ENCODE measurements around the gene RTKN. TPM values are rescaled to one million over a fixed set of nuclear protein-coding genes. Genes with fewer than 3 reads are reported as not detected.

The RTKN gene
- total and polyA plus RNA-seq, 9 of the 15 experiments (the other 6 are each of a cell fraction or from before 2014, with no cell fraction given), result 0.14 to 6.9 (median 3.6) TPM

DNA sequence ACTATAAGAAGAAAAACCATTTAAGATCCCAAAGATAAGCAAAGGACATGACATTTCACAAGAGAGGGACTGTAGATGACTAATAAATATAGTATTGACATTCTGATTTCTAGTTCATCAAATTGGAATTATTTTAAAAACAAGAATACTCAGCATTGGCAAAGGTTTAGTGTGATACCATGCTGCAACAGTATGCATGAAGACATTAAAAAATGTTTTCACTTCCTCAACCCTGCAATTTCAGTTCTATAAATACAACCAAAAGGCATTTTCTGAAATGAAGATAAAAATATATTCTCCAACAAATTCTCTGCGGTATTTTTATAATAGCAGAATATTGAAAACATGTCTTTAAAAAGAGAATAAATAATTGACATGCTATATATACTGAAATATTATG lies 22.4 kb downstream of the RTKN start:
- H3K79me2 ChIP-seq (ENCODE audit: control insufficient read depth, insufficient read depth, low read length), result no peaks in the 10 kb centered on the region
- H3K4me2 ChIP-seq (ENCODE audit: insufficient read depth, low read length), result no peak overlapping the region
- intact Hi-C loops (cut with micrococcal nuclease) (no loop called here), in situ Hi-C loops (cut with MboI) (no loop called here)
- TF ChIP-seq, protein P1, sequence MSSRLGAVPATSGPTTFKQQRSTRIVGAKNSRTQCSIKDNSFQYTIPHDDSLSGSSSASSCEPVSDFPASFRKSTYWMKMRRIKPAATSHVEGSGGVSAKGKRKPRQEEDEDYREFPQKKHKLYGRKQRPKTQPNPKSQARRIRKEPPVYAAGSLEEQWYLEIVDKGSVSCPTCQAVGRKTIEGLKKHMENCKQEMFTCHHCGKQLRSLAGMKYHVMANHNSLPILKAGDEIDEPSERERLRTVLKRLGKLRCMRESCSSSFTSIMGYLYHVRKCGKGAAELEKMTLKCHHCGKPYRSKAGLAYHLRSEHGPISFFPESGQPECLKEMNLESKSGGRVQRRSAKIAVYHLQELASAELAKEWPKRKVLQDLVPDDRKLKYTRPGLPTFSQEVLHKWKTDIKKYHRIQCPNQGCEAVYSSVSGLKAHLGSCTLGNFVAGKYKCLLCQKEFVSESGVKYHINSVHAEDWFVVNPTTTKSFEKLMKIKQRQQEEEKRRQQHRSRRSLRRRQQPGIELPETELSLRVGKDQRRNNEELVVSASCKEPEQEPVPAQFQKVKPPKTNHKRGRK (tag; IDR thresholded peaks at IDR 0.05), result peak; percentile 14; the same call in 1 of the 2 replicates
- TF ChIP-seq ZKSCAN3 (CRISPR knock-in tag; IDR thresholded peaks at IDR 0.05), result no peak
- H3K4me1 ChIP-seq (replicated peaks in 1 of 2; ENCODE audit: control insufficient read depth in 2 of 2, insufficient read depth in 2 of 2, low read length in 2 of 2), result peaks cover 5 to 38% of the 10 kb centered on the region in 2 experiments; a peak in 4 of 5 replicates
- H3K36me3 ChIP-seq (ENCODE audit: control insufficient read depth, insufficient read depth, low read length), result no peaks in the 10 kb centered on the region
- CTCF ChIA-PET (ENCODE audit: low intra/inter-chr PET ratio), result no interaction called here
- H3K9ac ChIP-seq (ENCODE audit: insufficient read depth in 1 of 2, low read depth in 2 of 2, low read length in 2 of 2), result no peak overlapping the region
- H3K27me3 ChIP-seq (ENCODE audit: control insufficient read depth in 2 of 2, insufficient read depth in 2 of 2, low read length in 2 of 2), result peaks cover 4 to 27% of the 10 kb centered on the region in 2 experiments; a peak in 4 of 5 replicates
- WGBS (ENCODE audit: insufficient coverage, low coverage, missing lambda C conversion rate), result 30% methylated on average over 1 of the region's 1 CpG
- no peaks in the 10 kb centered on the region for H3K9me1 ChIP-seq (ENCODE audit: control insufficient read depth, insufficient read depth, low read length)
- DNase-seq (ENCODE audit: extremely low read depth in 1 of 4, low spot score in 3 of 4), result no peak
- H3K27ac ChIP-seq (ENCODE audit: extremely low read depth, low read depth, low read length), result no peak overlapping the region
- H3K4me3 ChIP-seq, result no peak overlapping the region
- POLR2A ChIA-PET, result interaction anchor here (0.6 kb wide), 1 partner anchor 13 kb away, joined by 4 read pairs; no protein-coding TSS in a partner anchor
- H2AFZ ChIP-seq (ENCODE audit: low read depth, low read length), result no peak overlapping the region
- no peak for FAIRE-seq
- no TSS peak for BruUV-seq (replicated peaks)
- ATAC-seq, result no peak
- no peaks in the 10 kb centered on the region for H3K9me3 ChIP-seq (replicated peaks; ENCODE audit: control insufficient read depth, insufficient read depth, low read depth, low read length)
- H4K20me1 ChIP-seq (replicated peaks; ENCODE audit: control insufficient read depth, insufficient read depth, low read length), result no peaks in the 10 kb centered on the region

DNA sequence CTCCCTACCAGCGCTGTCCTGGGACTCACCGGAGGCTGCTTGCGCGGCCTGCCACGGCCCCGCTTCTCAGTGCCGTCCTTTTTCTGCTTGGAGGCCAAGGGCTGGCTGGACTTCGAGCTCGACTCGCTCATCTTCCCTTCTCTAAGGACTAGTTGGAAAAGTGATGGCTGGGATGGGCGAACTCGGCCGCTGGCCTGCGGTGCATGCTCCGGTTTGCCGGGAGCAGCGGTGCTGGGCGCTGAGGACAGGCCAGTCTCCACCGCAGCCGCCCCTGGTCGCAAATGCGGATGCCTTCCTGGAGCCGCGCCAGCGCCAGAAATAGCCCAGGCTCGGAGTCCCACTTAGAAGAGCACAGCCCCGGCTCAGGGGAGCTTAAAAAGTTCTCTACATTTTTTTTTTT lies 23.4 kb downstream of the RTKN start:
- BruUV-seq (replicated peaks), result no TSS peak
- Histone ChIP-seq H3K9me3 (replicated peaks; ENCODE audit: control insufficient read depth, insufficient read depth, low read depth, low read length) (no peaks in the 10 kb centered on the region), H4K20me1 (replicated peaks; ENCODE audit: control insufficient read depth, insufficient read depth, low read length) (no peaks in the 10 kb centered on the region), H3K36me3 (ENCODE audit: control insufficient read depth, insufficient read depth, low read length) (no peaks in the 10 kb centered on the region), H3K4me1 (replicated peaks in 1 of 2; ENCODE audit: control insufficient read depth in 2 of 2, insufficient read depth in 2 of 2, low read length in 2 of 2) (peaks cover 5 to 40% of the 10 kb centered on the region in 2 experiments; a peak in 4 of 5 replicates), H3K27ac (ENCODE audit: extremely low read depth, low read depth, low read length) (no peak overlapping the region), H3K9me1 (ENCODE audit: control insufficient read depth, insufficient read depth, low read length) (no peaks in the 10 kb centered on the region), H3K79me2 (ENCODE audit: control insufficient read depth, insufficient read depth, low read length) (no peaks in the 10 kb centered on the region), H3K4me3 (no peak overlapping the region), H3K9ac (ENCODE audit: insufficient read depth in 1 of 2, low read depth in 2 of 2, low read length in 2 of 2) (peak overlapping the region in 1 of 2 experiments; percentile 76; a peak in 2 of 4 replicates), H3K27me3 (ENCODE audit: control insufficient read depth in 2 of 2, insufficient read depth in 2 of 2, low read length in 2 of 2) (peaks cover 4 to 29% of the 10 kb centered on the region in 2 experiments; a peak in 4 of 5 replicates), H3K4me2 (ENCODE audit: insufficient read depth, low read length) (no peak overlapping the region), H2AFZ (ENCODE audit: low read depth, low read length) (no peak overlapping the region)
- no peak for FAIRE-seq
- peak in 1 of 4 experiments; percentile 49 for DNase-seq (ENCODE audit: extremely low read depth in 1 of 4, low spot score in 3 of 4)
- WGBS (ENCODE audit: insufficient coverage, low coverage, missing lambda C conversion rate), result 21% methylated on average over 21 of the region's 27 CpGs
- in situ Hi-C loops (cut with MboI) (no loop called here), intact Hi-C loops (cut with micrococcal nuclease) (no loop called here)
- ChIA-PET CTCF (ENCODE audit: low intra/inter-chr PET ratio) (no interaction called here), POLR2A (no interaction called here)
- ATAC-seq, result no peak
- TF ChIP-seq SRSF3 (IDR thresholded peaks at IDR 0.05; ENCODE audit: insufficient read depth, low read length), result no peak
- TF ChIP-seq, protein P2, sequence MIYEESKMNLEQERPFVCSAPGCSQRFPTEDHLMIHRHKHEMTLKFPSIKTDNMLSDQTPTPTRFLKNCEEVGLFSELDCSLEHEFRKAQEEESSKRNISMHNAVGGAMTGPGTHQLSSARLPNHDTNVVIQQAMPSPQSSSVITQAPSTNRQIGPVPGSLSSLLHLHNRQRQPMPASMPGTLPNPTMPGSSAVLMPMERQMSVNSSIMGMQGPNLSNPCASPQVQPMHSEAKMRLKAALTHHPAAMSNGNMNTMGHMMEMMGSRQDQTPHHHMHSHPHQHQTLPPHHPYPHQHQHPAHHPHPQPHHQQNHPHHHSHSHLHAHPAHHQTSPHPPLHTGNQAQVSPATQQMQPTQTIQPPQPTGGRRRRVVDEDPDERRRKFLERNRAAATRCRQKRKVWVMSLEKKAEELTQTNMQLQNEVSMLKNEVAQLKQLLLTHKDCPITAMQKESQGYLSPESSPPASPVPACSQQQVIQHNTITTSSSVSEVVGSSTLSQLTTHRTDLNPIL (CRISPR knock-in tag; IDR thresholded peaks at IDR 0.05), result no peak
- TF ChIP-seq, protein P3, sequence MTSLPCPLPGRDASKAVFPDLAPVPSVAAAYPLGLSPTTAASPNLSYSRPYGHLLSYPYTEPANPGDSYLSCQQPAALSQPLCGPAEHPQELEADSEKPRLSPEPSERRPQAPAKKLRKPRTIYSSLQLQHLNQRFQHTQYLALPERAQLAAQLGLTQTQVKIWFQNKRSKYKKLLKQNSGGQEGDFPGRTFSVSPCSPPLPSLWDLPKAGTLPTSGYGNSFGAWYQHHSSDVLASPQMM (CRISPR knock-in tag; IDR thresholded peaks at IDR 0.05), result no peak
- no peak for TF ChIP-seq POLR3A (IDR thresholded peaks at IDR 0.05; ENCODE audit: borderline replicate concordance, extremely low read depth, insufficient read depth, insufficient read length)
- TF ChIP-seq NCOR1 (IDR thresholded peaks at IDR 0.05), result no peak
- TF ChIP-seq, protein P4, sequence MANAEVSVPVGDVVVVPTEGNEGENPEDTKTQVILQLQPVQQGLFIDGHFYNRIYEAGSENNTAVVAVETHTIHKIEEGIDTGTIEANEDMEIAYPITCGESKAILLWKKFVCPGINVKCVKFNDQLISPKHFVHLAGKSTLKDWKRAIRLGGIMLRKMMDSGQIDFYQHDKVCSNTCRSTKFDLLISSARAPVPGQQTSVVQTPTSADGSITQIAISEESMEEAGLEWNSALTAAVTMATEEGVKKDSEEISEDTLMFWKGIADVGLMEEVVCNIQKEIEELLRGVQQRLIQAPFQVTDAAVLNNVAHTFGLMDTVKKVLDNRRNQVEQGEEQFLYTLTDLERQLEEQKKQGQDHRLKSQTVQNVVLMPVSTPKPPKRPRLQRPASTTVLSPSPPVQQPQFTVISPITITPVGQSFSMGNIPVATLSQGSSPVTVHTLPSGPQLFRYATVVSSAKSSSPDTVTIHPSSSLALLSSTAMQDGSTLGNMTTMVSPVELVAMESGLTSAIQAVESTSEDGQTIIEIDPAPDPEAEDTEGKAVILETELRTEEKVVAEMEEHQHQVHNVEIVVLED (CRISPR knock-in tag; IDR thresholded peaks at IDR 0.05), result no peak
- peak; percentile 74 for TF ChIP-seq NFIC (IDR thresholded peaks at IDR 0.05)
- TF ChIP-seq MEF2A (IDR thresholded peaks at IDR 0.05; ENCODE audit: control insufficient read depth, low read depth, low read length), result peak; percentile 81

Measured in K562 (cell line).